ENCODE measurements around the gene REPIN1.
A peak's percentile ranks its signal among the peaks of the same experiment; 100 is the strongest.

Gene REPIN1

GRCh38 chr7:150337179-150337578 lies 31.4 kb upstream of the REPIN1 start:
- DNase-seq (ENCODE audit: low read depth) = no peak

GRCh38 chr7:150337659-150338081 lies 31.0 kb upstream of the REPIN1 start:
- no peak for DNase-seq (ENCODE audit: low read depth)

- no peak for DNase-seq (ENCODE audit: low read depth)
Measured at GRCh38 chr7:150338166-150338829, 30.3 kb upstream of the REPIN1 start.

- DNase-seq (ENCODE audit: low read depth) = no peak
Measured at GRCh38 chr7:150339409-150339809, 29.2 kb upstream of the REPIN1 start.

- DNase-seq (ENCODE audit: low read depth) = no peak
Measured at GRCh38 chr7:150340024-150340749, 28.4 kb upstream of the REPIN1 start.

- DNase-seq (ENCODE audit: low read depth) = no peak
Measured at GRCh38 chr7:150340875-150341262, 27.8 kb upstream of the REPIN1 start.

- DNase-seq (ENCODE audit: low read depth) = no peak
Measured at GRCh38 chr7:150341263-150342120, 27.1 kb upstream of the REPIN1 start, which contains the start of gene RARRES2. Gene RARRES2, minus strand, starts transcription at chr7:150341629. Its CDS starts 1,020 bp downstream, at chr7:150340609.

GRCh38 chr7:150342121-150342408 lies 26.6 kb upstream of the REPIN1 start:
- DNase-seq (ENCODE audit: low read depth) = no peak

GRCh38 chr7:150343225-150343624 lies 25.4 kb upstream of the REPIN1 start:
- DNase-seq (ENCODE audit: low read depth) = no peak

- DNase-seq (ENCODE audit: low read depth) = no peak
Measured at GRCh38 chr7:150344299-150344698, 24.3 kb upstream of the REPIN1 start.

GRCh38 chr7:150345012-150345411 lies 23.6 kb upstream of the REPIN1 start:
- no peak for DNase-seq (ENCODE audit: low read depth)

- no peak for DNase-seq (ENCODE audit: low read depth)
Measured at GRCh38 chr7:150346922-150347321, 21.7 kb upstream of the REPIN1 start.

GRCh38 chr7:150351587-150352194 lies 16.9 kb upstream of the REPIN1 start:
- no peak for DNase-seq (ENCODE audit: low read depth)

- no peak for DNase-seq (ENCODE audit: low read depth)
Measured at GRCh38 chr7:150355666-150356059, 13.0 kb upstream of the REPIN1 start.

GRCh38 chr7:150356265-150356897 lies 12.2 kb upstream of the REPIN1 start:
- DNase-seq (ENCODE audit: low read depth) = no peak

GRCh38 chr7:150357270-150357669 lies 11.4 kb upstream of the REPIN1 start:
- peak; percentile 47 for DNase-seq (ENCODE audit: low read depth)

GRCh38 chr7:150357771-150358427 lies 10.7 kb upstream of the REPIN1 start:
- DNase-seq (ENCODE audit: low read depth) = no peak

- DNase-seq (ENCODE audit: low read depth) = no peak
Measured at GRCh38 chr7:150358433-150358832, 10.2 kb upstream of the REPIN1 start.

GRCh38 chr7:150358988-150359621 lies 9.5 kb upstream of the REPIN1 start:
- DNase-seq (ENCODE audit: low read depth) = no peak

GRCh38 chr7:150359622-150360362 lies 8.8 kb upstream of the REPIN1 start:
- no peak for DNase-seq (ENCODE audit: low read depth)

Measured in stimulated activated CD8-positive, alpha-beta memory T cell treated with anti-CD3 and anti-CD28 coated beads, Interleukin-12 subunit alpha, Interleukin-12 subunit beta, amount 100 ng/mL, for 1 hour (primary cell).